Endothelial cell of umbilical vein (primary cell): Measurements from ENCODE around the gene CFAP161. TPM values are rescaled to one million over a fixed set of nuclear protein-coding genes. Genes with fewer than 3 reads are reported as not detected.

Source experiments
- BruUV-seq: library from RNA; stranded (reverse); fragments of 400-500 nt; replicated peaks from 2 replicates; lab custom pipeline; 2021; lab: Mats Ljungman, UMichigan
- CTCF ChIA-PET: fragments of 300-600, 350-600 bp; sonication (Branson Sonifier 250); formaldehyde crosslinking; loops from one replicate; lab custom pipeline; 2021; ENCODE audit warnings: antibody characterized with exemption, inconsistent platforms; lab: Charles Lee
- POLR2A ChIA-PET: fragments of 300-600, 350-600 bp; sonication (Branson Sonifier 250); formaldehyde crosslinking; loops from one replicate; lab custom pipeline; 2021; ENCODE audit warnings: antibody characterized with exemption, inconsistent platforms; lab: Charles Lee
- DNase-seq: peaks from one replicate; pipeline ENCODE4 v3.0.0-alpha.2; 2011; ENCODE audit warnings: low read depth, low spot score
- FAIRE-seq: peaks from 2 replicates; lab custom pipeline; 2011; peaks lifted over from hg19 to GRCh38; lab: Jason Lieb, UNC
- H2AFZ ChIP-seq: 2 replicates; pipeline ENCODE4 v1.6.0; 2012; ENCODE audit warnings: low read depth, low read length, control low read depth, inconsistent platforms
- H3K27ac ChIP-seq: 2 replicates; pipeline ENCODE4 v1.5.1; 2011; ENCODE audit warnings: low read depth, mild to moderate bottlenecking, control low read depth, low read length, moderate library complexity; ENCODE audit not compliant: insufficient read depth
- H3K27me3 ChIP-seq, 2 experiments: 2 replicates each; pipeline versions ENCODE4 v1.6.0 to v1.6.1; 2011; ENCODE audit warnings: low read length in 2 of 2, mixed read lengths in 1 of 2; ENCODE audit not compliant: control insufficient read depth in 2 of 2, insufficient read depth in 2 of 2
- H3K36me3 ChIP-seq, 2 experiments: 2 replicates in 1 of 2; 3 replicates in 1 of 2; pipeline ENCODE4 v1.5.1; 2011; ENCODE audit warnings: low read length in 2 of 2, mild to moderate bottlenecking in 1 of 2, moderate library complexity in 1 of 2; ENCODE audit not compliant: control insufficient read depth in 2 of 2, insufficient read depth in 2 of 2; ENCODE audit errors: extremely low read depth in 1 of 2
- H3K4me1 ChIP-seq: 3 replicates; pipeline ENCODE4 v1.5.1; 2011; ENCODE audit warnings: mild to moderate bottlenecking, low read length; ENCODE audit not compliant: control insufficient read depth, insufficient read depth; ENCODE audit errors: extremely low read depth
- H3K4me2 ChIP-seq: 2 replicates; pipeline ENCODE4 v1.6.1; 2011; ENCODE audit warnings: low read length, control low read depth, mixed read lengths; ENCODE audit not compliant: insufficient read depth
- H3K4me3 ChIP-seq, 3 experiments: fragments of 200-600 bp in 1 of 3; sonication (generic), shearing (Covaris generic) in 1 of 3; replicated peaks in 1 of 3; 2 replicates each; pipeline ENCODE4 v1.5.1; 2011 to 2016; ENCODE audit warnings: control low read depth in 3 of 3, low read length in 3 of 3, mild to moderate bottlenecking in 2 of 3, inconsistent platforms in 1 of 3, low read depth in 1 of 3, moderate library complexity in 1 of 3; ENCODE audit not compliant: insufficient read depth in 1 of 3
- H3K79me2 ChIP-seq: 2 replicates; pipeline ENCODE4 v1.6.0; 2012; ENCODE audit warnings: low read length, inconsistent platforms; ENCODE audit not compliant: control insufficient read depth, insufficient read depth
- H3K9ac ChIP-seq: replicated peaks from 2 replicates; pipeline ENCODE3; 2011; ENCODE audit warnings: low read length, control low read depth; ENCODE audit not compliant: insufficient read depth; ENCODE audit errors: extremely low read depth
- H3K9me1 ChIP-seq: replicated peaks from 3 replicates; pipeline ENCODE4 v1.6.0; 2011; ENCODE audit warnings: mild to moderate bottlenecking, low read length; ENCODE audit not compliant: control insufficient read depth, insufficient read depth; ENCODE audit errors: extremely low read depth
- H3K9me3 ChIP-seq: replicated peaks from 2 replicates; pipeline ENCODE4 v1.5.1; 2012; ENCODE audit warnings: low read length, inconsistent platforms; ENCODE audit not compliant: control insufficient read depth, insufficient read depth
- H4K20me1 ChIP-seq: replicated peaks from 2 replicates; pipeline ENCODE3; 2011; ENCODE audit warnings: mild to moderate bottlenecking, low read length; ENCODE audit not compliant: control insufficient read depth, insufficient read depth; ENCODE audit errors: extremely low read depth
- EZH2 ChIP-seq: IDR thresholded peaks from 2 replicates; pipeline ENCODE4 v1.6.1; 2012; ENCODE audit warnings: borderline replicate concordance, low read depth, mild to moderate bottlenecking, moderate library complexity, low read length, inconsistent platforms; ENCODE audit not compliant: severe bottlenecking
- FOS ChIP-seq: IDR thresholded peaks from 2 replicates; pipeline ENCODE4 v1.6.1; 2011; ENCODE audit warnings: mild to moderate bottlenecking, low read length, moderate library complexity, borderline replicate concordance; ENCODE audit not compliant: insufficient read depth
- GATA2 ChIP-seq: IDR thresholded peaks from 2 replicates; pipeline ENCODE4 v1.7.0; 2011; ENCODE audit warnings: low read depth, mild to moderate bottlenecking, moderate library complexity, mixed read lengths, low read length; ENCODE audit not compliant: insufficient read length, insufficient read depth
- JUN ChIP-seq: IDR thresholded peaks from 2 replicates; pipeline ENCODE4 v1.6.1; 2011; ENCODE audit warnings: borderline replicate concordance, low read depth; ENCODE audit not compliant: insufficient read length, insufficient read depth
- MYC ChIP-seq: IDR thresholded peaks from one replicate; pipeline ENCODE4 v1.6.1; 2011; ENCODE audit warnings: mild to moderate bottlenecking, low read depth, low read length
- POLR2A ChIP-seq: IDR thresholded peaks from 2 replicates; pipeline ENCODE4 v1.6.1; 2012; ENCODE audit warnings: low read depth, mild to moderate bottlenecking, control low read depth, low read length
- POLR2AphosphoS5 ChIP-seq: IDR thresholded peaks from 2 replicates; pipeline ENCODE4 v1.6.1; 2012; ENCODE audit warnings: low read depth, mild to moderate bottlenecking, control low read depth, low read length, moderate library complexity; ENCODE audit not compliant: insufficient read depth
- dilution Hi-C: fragments of 300-500 bp; cut with MboI; formaldehyde crosslinking; loops from one replicate; pipeline ENCODE4 v1.15.0; 2019; ENCODE audit warnings: low sequenced_read_pairs; ENCODE audit not compliant: extremely low pct_ligation_motif_present
- intact Hi-C: fragments of 100-400 bp; cut with micrococcal nuclease; formaldehyde crosslinking; loops from one replicate; pipeline ENCODE4 v1.10.0; 2022
- polyA plus RNA-seq, 4 experiments: library from polyadenylated mRNA; depleted of rRNA in 3 of 4; stranded (reverse) in 3 of 4; unstranded in 1 of 4; fragments of >200 nt; gene quantifications; 2 replicates each; pipeline versions ENCODE4 v1.2.1 to v1.2.3, GENCODE V29; 2011 to 2012; ENCODE audit warnings: missing spikeins in 1 of 4
- total RNA-seq: library from RNA; stranded (reverse); gene quantifications from 2 replicates; pipeline ENCODE4 v1.2.3, GENCODE V29; 2021
- TF ChIP-seq, protein P1 (sequence below): IDR thresholded peaks from 2 replicates; pipeline ENCODE4 v1.6.1; 2011; ENCODE audit not compliant: insufficient read depth, insufficient read length
- TF ChIP-seq, protein P2 (sequence below), 2 donors: IDR thresholded peaks; 1 replicate in 1 of 2; 2 replicates in 1 of 2; pipeline ENCODE4 v1.5.1; 2011; ENCODE audit warnings: low read length in 2 of 2, mild to moderate bottlenecking in 2 of 2, moderate library complexity in 2 of 2, control low read depth in 1 of 2, inconsistent platforms in 1 of 2, low read depth in 1 of 2; ENCODE audit not compliant: insufficient read depth in 1 of 2; ENCODE audit errors: extremely low read depth in 1 of 2

The CFAP161 gene
- total and polyA plus RNA-seq, 2 donors (not counting 3 experiments of a cell fraction or from before 2014, with no cell fraction given) = 0.08 TPM; not detected in 1

DNA sequence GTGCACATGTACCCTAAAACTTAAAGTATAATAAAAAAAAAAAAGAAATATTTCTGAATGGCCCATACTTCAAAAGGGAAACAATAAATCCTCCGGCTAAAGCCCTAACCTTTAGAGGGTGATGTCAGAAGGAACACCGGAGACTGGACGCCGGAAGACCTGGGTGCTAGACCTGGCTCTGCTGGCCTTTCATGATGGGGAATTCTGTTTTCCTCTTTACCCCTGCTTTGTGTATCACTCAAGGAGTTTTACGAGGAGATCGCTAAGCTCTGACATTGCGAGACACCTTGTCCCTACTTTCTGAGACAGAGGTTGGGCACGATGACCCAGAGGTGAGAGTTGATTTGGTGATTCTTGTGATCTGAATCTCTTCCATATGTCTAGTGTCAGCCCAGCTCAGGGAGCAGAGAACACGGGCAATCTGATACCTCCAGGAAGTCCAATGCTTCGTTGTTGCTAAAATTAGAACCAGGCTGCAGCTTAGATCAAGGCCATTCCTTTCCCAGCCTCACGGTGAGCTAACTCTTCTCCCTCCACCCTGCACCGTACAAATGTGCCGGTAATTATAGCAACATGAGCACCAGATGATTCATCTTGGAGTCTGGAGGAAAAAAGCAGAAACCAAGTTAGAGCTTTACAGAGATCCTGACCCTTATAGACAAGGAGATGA is 42.0 kb upstream of the CFAP161 start:
- Histone ChIP-seq H3K79me2 (no peaks in the 10 kb centered on the region), H3K4me1 (peaks cover 14% of the 10 kb centered on the region), H3K27ac (peak overlapping the region; percentile 51), H3K9me3 (no peaks in the 10 kb centered on the region), H3K9ac (peak overlapping the region; percentile 25), H3K9me1 (no peaks in the 10 kb centered on the region), H2AFZ (peak overlapping the region; percentile 39), H3K4me3 (peak overlapping the region in 1 of 3 experiments; percentile 16), H4K20me1 (no peaks in the 10 kb centered on the region), H3K4me2 (peak overlapping the region; percentile 33), H3K36me3 (no peaks in the 10 kb centered on the region), H3K27me3 (no peaks in the 10 kb centered on the region)
- ChIA-PET POLR2A (interaction anchor here (1.2 kb wide), 1 partner anchor 90 kb away, joined by 7 read pairs; no protein-coding TSS in a partner anchor), CTCF (interaction anchor here (0.8 to 2.4 kb wide), 16 partner anchors 8 to 316 kb away, joined by 3 to 32 read pairs (median 5); partner anchors contain the start of gene TLNRD1)
- BruUV-seq = no TSS peak
- TF ChIP-seq POLR2AphosphoS5 (no peak), MYC (no peak), JUN (peak; percentile 84), FOS (peak; percentile 93), EZH2 (no peak), POLR2A (no peak), GATA2 (peak; percentile 23)
- TF ChIP-seq, protein P1, sequence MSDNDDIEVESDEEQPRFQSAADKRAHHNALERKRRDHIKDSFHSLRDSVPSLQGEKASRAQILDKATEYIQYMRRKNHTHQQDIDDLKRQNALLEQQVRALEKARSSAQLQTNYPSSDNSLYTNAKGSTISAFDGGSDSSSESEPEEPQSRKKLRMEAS = no peak
- TF ChIP-seq, protein P2, sequence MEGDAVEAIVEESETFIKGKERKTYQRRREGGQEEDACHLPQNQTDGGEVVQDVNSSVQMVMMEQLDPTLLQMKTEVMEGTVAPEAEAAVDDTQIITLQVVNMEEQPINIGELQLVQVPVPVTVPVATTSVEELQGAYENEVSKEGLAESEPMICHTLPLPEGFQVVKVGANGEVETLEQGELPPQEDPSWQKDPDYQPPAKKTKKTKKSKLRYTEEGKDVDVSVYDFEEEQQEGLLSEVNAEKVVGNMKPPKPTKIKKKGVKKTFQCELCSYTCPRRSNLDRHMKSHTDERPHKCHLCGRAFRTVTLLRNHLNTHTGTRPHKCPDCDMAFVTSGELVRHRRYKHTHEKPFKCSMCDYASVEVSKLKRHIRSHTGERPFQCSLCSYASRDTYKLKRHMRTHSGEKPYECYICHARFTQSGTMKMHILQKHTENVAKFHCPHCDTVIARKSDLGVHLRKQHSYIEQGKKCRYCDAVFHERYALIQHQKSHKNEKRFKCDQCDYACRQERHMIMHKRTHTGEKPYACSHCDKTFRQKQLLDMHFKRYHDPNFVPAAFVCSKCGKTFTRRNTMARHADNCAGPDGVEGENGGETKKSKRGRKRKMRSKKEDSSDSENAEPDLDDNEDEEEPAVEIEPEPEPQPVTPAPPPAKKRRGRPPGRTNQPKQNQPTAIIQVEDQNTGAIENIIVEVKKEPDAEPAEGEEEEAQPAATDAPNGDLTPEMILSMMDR (IDR thresholded peaks at IDR 0.05; ENCODE audit: extremely low read depth in 1 of 2, insufficient read depth in 1 of 2, low read depth in 1 of 2, low read length in 2 of 2) = no peak
- FAIRE-seq = no peak
- dilution Hi-C loops = no loop called here
- DNase-seq = peak; percentile 95
- intact Hi-C loops = loop anchor here (1.0 to 2.0 kb wide), 5 partner anchors 14 to 92 kb away; partner anchors contain the start of gene TLNRD1
